ENCODE measurements around the gene KLHDC1.

DNA sequence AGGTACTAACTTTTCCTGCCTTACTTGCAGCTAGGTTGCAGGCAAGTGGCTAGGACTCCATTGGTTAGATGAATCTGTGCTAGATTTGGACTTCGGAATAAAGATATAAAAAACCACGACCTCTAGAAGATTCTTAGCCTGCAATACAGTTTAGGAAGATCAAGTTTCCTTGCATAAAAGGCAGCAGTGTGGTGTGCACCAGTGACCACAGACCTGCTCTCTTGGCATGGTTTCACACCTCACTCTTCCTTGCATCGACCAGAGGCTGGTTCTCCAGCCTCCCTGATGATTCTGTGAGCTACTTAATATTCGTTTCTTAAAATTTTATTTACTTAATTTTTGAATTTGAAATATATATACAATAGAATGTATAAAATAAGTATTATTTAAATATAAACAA, 9.8 kb downstream of the KLHDC1 start:
- TF ChIP-seq CTCF (IDR thresholded peaks at IDR 0.05; ENCODE audit: borderline replicate concordance, extremely low read depth, low read length, poor library complexity, severe bottlenecking): no peak
- TF ChIP-seq EZH2 (IDR thresholded peaks at IDR 0.05; ENCODE audit: borderline replicate concordance, low read depth, low read length, severe bottlenecking): no peak
